NCI-H2081 (cell line): Measurements from ENCODE around the gene DHTKD1.

Experiments
- DNase-seq, 2 experiments: peaks; one replicate each; lab custom pipeline; 2025; lab: John Stamatoyannopoulos, UW

DHTKD1 gene

GRCh38 chr10:12068449-12069269 lies at the start of gene DHTKD1:
Gene DHTKD1 (plus strand): TSS chr10:12068954. CDS start chr10:12069034, 80 bp downstream.
- peak; percentile 96 to 97 for DNase-seq

GRCh38 chr10:12019283-12019971 lies 49.3 kb upstream of the DHTKD1 start:
- DNase-seq = no peak

GRCh38 chr10:12020574-12020973 lies 48.2 kb upstream of the DHTKD1 start:
- DNase-seq = no peak

DNA sequence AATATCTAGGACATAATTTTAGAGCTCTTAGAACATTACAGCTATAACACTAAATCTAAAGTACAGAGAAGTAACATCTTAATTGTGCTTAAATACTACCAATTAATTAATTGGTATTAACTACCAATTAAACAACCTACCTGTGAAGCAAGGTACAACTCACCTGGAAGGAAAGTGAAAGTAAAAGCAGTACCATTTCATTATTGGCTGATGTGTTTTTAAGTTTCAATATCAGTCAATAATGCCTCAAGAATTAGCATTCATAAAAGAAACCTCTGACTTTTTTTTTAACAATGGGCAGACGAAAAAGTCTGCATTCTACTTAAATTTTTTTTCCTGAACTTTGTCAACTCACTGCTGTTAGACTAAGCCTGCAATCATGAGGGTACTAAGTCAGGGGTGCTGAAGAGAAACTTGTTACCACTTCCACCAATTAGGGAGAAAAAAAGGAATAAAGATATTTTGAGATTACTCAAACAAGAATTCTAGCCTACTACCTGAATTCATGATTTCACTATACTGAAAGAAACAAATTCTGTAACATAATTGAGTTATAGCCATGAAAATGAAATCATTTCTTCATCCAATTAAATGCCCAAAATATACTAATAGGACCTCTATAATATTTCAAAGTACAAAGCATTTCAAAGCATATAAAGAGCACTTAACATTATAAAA lies 46.0 kb upstream of the DHTKD1 start:
- no peak for DNase-seq

DNA sequence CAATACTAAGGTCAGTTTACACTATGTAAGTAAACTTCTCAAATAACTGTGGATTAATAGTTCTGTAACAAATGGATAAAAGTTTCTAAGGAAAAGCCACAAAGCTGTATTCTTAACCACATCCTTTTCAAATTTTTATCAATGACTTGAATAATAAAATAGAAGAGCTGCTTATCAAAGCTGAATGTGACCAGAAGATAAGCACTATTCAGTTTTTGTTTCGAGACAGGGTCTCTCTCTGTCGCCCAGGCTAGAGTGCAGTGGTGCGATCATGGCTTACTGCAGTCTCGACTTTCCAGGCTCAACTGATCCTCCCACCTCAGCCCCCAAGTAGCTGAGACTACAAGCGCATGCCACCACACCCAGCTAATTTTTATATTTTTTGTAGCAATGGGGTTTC lies 43.2 kb upstream of the DHTKD1 start:
- DNase-seq = no peak

- DNase-seq = no peak
These were observed 41.2 kb upstream of the DHTKD1 start for GRCh38 chr10:12027539-12027938.

DNA sequence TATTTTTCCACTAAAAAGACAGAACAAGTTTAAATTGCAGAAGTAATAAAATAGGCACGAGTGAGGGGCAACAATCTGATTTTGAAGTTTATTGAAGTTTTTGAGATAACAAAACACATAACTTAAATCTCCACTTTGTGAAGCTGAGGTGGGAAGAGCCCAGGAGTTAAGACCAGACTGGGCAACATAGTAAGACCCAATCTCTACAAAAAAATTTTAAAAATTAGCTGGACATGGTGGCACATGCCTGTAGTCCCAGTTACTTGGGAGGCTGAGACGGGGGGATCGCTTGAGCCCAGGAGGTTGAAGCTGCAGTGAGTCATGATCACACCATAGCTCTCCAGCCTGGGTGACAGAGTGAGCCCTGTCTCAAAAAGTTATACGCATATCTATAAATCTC lies 37.4 kb upstream of the DHTKD1 start:
- DNase-seq = no peak

- DNase-seq = no peak
These were observed 32.6 kb upstream of the DHTKD1 start for GRCh38 chr10:12036073-12036655.

- no peak for DNase-seq
These were observed 26.9 kb upstream of the DHTKD1 start for GRCh38 chr10:12041766-12042408.

GRCh38 chr10:12042409-12042796 lies 26.4 kb upstream of the DHTKD1 start:
- no peak for DNase-seq

DNA sequence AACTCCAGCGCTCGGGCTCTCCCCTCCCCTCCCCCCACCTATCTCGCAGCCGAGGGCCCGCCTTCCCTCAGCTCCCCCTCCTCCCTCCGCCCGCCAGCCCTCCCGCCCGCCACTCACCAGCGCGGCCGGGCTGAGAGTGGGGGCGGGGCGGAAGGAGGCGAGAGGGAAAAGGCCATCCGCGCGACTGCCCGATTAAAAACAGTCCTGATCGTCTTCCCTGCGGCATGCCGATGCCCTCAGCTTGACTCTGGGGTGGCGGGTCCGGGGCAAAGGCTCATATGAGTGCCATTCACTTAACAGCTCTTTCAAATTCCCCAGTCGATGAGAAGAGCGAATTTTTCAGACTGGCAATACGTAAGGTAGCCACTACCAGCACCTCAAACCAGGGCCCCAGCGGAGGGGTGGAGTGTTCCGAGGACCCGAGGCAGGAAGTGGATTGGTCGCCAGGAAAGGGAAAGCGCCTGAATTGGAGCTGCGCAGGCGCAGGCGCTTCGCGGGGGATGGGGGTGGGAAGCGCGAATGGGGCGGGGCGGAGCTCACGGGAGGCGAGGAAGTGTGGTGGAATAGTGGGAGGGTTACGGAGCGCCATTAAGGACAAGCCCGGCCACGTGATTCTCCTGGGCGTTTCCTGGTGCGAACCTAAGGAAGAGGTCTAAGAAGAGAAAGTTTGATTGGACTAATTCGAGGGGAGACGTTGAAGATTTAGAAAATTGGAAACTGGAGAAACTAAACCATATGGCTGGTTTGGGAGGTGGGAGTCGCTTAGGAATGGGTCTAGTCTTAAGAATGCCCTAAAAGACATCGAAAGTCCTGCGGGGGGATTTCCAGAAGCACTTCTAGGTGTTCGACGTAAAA lies 25.7 kb upstream of the DHTKD1 start, which contains the start of gene UPF2:
Gene UPF2, minus strand, starts transcription at position 13 of the 855 bp plus-strand sequence. CDS start 7,386 bp downstream, outside the sequence.
- peak; percentile 94 for DNase-seq

GRCh38 chr10:12045596-12045995 lies 23.2 kb upstream of the DHTKD1 start:
- no peak for DNase-seq

DNA sequence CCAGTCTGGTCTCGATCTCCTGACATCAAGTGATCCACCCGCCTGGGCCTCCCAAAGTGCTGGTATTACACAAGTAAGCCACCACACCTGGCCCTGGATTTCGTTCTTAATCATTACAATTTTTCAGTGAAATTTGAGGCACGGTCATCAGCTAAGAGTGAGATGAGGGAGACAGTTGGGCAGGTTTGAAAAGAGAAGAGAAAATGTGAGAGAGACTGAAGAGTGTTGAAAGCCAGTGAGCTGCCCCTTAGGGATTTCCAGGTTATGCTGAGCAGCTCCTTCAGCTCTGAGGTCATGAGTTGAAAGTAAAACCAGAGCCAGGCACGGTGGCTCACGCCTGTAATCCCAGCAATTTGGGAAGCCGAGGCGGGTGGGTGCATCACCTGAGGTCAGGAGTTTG lies 20.2 kb upstream of the DHTKD1 start:
- DNase-seq = no peak

DNA sequence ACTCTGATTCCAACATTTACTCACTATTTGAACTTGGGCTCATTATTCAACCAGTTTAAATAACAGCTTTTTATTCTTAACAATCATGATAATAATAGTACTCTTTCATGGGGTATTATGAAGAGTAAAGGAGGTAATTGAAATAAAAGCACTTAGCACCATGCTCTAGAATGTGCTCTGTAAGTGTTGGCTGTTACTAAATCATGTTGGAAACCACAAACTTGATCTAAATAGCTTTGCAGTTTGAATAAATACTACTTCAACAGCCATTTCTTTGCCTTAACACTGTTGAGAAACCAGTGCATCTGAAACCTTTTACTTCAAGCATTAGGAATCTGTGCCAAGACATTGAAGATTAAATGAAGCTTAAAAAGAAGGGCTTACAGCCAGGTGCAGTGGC lies 18.2 kb upstream of the DHTKD1 start:
- peak in 1 of 2 experiments; percentile 4 for DNase-seq

DNA sequence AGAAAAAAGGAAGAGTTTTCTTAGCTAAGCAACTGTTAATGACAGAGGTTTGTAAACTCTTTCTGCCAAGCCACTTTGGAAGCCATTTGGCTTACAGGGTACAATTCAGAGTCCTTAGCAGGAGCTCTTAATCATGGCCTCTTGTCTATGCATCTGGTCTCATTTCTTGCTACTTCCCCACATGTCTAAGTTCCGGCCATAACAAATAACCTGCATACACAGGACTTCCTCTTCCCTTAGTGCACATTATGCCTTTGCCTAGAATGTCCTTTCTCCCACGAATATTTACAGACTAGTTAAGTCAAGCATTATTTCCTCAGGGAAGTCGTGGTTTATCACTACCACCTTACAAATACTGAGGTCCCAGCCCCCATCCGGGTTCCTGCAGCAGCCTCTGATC lies 17.5 kb upstream of the DHTKD1 start:
- DNase-seq = no peak

DNA sequence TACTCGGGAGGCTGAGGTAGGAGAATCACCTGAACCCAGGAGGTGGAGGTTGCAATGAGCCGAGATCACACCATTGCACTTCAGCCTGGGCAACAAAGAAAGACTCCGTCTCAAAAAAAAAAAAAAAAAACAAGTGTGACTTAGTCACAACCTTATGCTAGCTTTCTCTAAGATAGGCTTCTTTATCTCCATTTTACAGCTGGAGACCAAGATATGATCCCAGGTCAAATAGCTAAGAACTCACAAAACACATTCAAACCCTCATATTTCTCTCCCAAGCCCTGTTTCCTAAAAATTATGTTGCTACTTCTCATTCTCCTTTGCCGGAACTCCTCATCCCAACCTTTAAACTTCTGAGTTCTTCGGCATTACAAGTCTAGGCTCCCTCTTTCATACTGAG lies 13.0 kb upstream of the DHTKD1 start:
- DNase-seq = no peak

DNA sequence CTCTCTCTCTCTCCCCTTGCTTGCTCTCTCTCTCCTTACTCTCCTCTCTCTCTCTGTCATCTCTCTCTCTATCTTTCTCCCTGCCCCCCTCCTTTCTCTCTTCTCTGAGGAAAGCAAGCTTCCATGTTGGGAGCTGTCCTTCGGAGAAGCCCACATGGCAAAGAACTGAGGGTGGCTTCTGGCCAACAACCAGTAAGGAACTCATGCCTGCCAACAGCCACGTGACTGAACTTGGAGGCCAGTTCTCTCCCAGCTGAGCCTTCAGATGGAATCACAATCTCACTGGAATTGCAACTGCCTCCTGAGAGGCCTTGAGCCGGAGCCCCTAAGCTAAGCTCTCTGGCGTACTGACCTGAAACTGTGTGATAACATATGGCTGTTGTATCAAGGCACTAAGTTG lies 12.0 kb upstream of the DHTKD1 start:
- DNase-seq = no peak

DNA sequence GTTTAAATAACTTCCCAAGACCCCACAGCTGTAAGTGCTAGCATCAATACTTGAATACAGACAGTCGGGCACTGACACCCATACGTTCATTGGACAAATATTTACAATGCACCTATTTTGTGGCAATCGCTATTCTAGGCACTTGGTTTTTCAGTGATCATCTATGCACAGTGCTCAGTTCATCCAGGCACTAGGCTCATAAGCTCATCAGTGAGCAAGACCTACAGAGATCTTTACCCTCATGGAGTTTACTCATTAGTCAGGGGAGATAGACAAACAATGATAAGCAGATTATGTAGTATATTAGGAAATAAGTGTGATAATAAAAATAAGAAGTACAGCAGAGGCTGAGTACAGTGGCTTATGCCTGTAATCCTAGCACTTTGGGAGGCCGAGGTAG lies 7.6 kb upstream of the DHTKD1 start:
- DNase-seq = no peak

DNA sequence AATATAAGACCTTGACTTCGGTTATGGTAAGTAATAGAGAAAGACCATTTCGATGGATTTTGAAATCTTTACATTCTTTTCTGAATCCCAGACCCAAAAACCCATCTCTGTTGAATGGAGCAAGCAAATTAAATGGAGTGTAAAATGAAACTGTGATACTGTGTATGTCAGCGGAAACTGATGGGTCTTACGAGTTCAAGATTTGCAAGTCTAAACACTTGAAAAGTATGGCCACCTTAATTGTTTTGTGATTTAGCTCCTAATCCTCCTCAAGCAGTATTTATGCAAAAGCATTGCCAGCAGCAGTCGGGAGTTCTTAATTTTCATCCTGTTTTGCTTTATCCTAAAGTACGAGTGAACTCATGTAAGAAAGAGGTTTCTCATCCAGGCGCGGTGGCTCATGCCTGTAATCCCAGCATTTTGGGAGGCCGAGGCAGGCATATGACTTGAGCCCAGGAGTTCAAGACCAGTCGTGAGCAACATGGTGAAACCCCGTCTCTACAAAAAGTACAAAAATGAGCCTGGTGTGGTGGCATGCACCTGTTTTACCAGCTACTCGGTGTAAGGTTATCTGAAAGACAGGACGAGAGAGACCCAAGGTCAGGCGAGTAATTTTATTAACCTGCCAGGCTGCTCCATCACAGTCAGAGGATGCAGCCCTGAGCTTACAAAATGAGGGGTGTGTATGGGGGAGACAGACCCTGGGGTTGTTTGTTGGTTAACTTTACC lies 5.8 kb upstream of the DHTKD1 start:
- DNase-seq = no peak

- no peak for DNase-seq
These were observed 5.3 kb upstream of the DHTKD1 start for GRCh38 chr10:12063483-12063818.
